ENCODE results near the gene PFKFB4. TPM values are rescaled to one million over a fixed set of nuclear protein-coding genes. Genes with fewer than 3 reads are reported as not detected.

PFKFB4 gene
- total and polyA plus RNA-seq, 2 of the 8 experiments (the other 6 are each of a cell fraction or from before 2014, with no cell fraction given): 10.7 to 20.1 TPM

GRCh38 chr3:48493203-48493501, 63.5 kb downstream of the PFKFB4 start:
- Histone ChIP-seq H2BK12ac (ENCODE audit: low read depth, low read length) (no peak overlapping the region), H3K27ac (ENCODE audit: low read depth, low read length) (no peak overlapping the region), H4K91ac (replicated peaks; ENCODE audit: insufficient read length, low read length) (no peak overlapping the region), H3K9ac (replicated peaks in 1 of 4; ENCODE audit: extremely low read depth in 1 of 4, low read depth in 3 of 4, low read length in 3 of 4) (no peak overlapping the region), H4K20me1 (replicated peaks in 1 of 2; ENCODE audit: control insufficient read depth in 1 of 2, insufficient read depth in 2 of 2, low read length in 2 of 2) (no peaks in the 10 kb centered on the region), H3K79me2 (ENCODE audit: control insufficient read depth in 1 of 2, insufficient read depth in 2 of 2, low read length in 2 of 2) (no peaks in the 10 kb centered on the region), H3K4ac (replicated peaks; ENCODE audit: insufficient read length, low read depth, low read length) (no peak overlapping the region), H2AK5ac (ENCODE audit: low read depth, low read length) (no peak overlapping the region), H3K23ac (ENCODE audit: insufficient read length) (no peak overlapping the region), H3K9me3 (ENCODE audit: insufficient read depth in 2 of 2, low read depth in 1 of 2, low read length in 1 of 2) (no peaks in the 10 kb centered on the region; a peak in 1 of 4 replicates), H3K36me3 (ENCODE audit: control insufficient read depth in 2 of 4, insufficient read depth in 4 of 4, low read length in 3 of 4) (peaks cover 0 to 15% (median under 1%) of the 10 kb centered on the region in 4 experiments; a peak in 2 of 8 replicates), H2BK15ac (ENCODE audit: low read length) (no peak overlapping the region), H3K14ac (ENCODE audit: insufficient read length) (no peak overlapping the region), H3K56ac (replicated peaks; ENCODE audit: insufficient read length, low read depth, low read length) (no peak overlapping the region), H3K79me1 (ENCODE audit: low read depth, low read length) (no peaks in the 10 kb centered on the region), H3K18ac (ENCODE audit: extremely low read depth, low read length) (no peak overlapping the region), H2BK20ac (ENCODE audit: low read length) (no peak overlapping the region), H4K5ac (ENCODE audit: insufficient read length, low read depth, low read length) (no peak overlapping the region), H3K23me2 (ENCODE audit: low read depth, low read length) (no peaks in the 10 kb centered on the region), H2AFZ (ENCODE audit: low read length) (no peak overlapping the region), H2BK120ac (replicated peaks; ENCODE audit: low read depth, low read length) (no peak overlapping the region), H3K27me3 (replicated peaks in 1 of 4; ENCODE audit: control insufficient read depth in 3 of 4, extremely low read depth in 1 of 4, insufficient read depth in 3 of 4, low read length in 3 of 4) (no peaks in the 10 kb centered on the region), H3K4me1 (replicated peaks in 1 of 4; ENCODE audit: control insufficient read depth in 3 of 4, insufficient read depth in 4 of 4, low read length in 3 of 4) (no peaks in the 10 kb centered on the region; a peak in 1 of 7 replicates), H3K4me2 (ENCODE audit: insufficient read depth in 1 of 2, low read depth in 2 of 2, low read length in 2 of 2) (no peak overlapping the region), H3K4me3 (ENCODE audit: extremely low read depth in 1 of 4, insufficient read depth in 2 of 4, low read depth in 3 of 4, low read length in 4 of 4) (no peak overlapping the region), H4K8ac (ENCODE audit: extremely low read depth, insufficient read depth, low read length) (no peak overlapping the region), H2BK5ac (ENCODE audit: low read depth, low read length) (no peak overlapping the region)
- DNase-seq (ENCODE audit: low read depth in 1 of 2, low spot score in 2 of 2) (no peak), FAIRE-seq (no peak)
- CTCF ChIA-PET (ENCODE audit: partially characterized antibody): interaction anchor here (0.6 to 1.4 kb wide), 2 partner anchors 34 to 47 kb away, joined by 3 read pairs; no protein-coding TSS in a partner anchor
- WGBS, 2 experiments (ENCODE audit: extremely low coverage in 1 of 2, insufficient coverage in 1 of 2, insufficient read length in 1 of 2, insufficient replicate concordance in 2 of 2, low coverage in 1 of 2, low lambda C conversion rate in 2 of 2, missing lambda C conversion rate in 1 of 2): 94% methylated on average over 3 of the region's 3 CpGs; no CpG with 5 or more reads in 1 of the 2 experiments
- POLR2A ChIA-PET (ENCODE audit: partially characterized antibody): interaction anchor here (1.3 kb wide), 1 partner anchor 9 kb away, joined by 3 read pairs; no protein-coding TSS in a partner anchor
- TF ChIP-seq BRCA1 (IDR thresholded peaks at IDR 0.05; ENCODE audit: low read depth, low read length) (no peak), CHD2 (IDR thresholded peaks at IDR 0.05; ENCODE audit: low read length) (no peak), RBBP5 (IDR thresholded peaks at IDR 0.05; ENCODE audit: borderline replicate concordance, low read depth, low read length) (no peak), JUN (IDR thresholded peaks at IDR 0.05; ENCODE audit: low read depth, low read length) (no peak), EP300 (IDR thresholded peaks at IDR 0.05; ENCODE audit: borderline replicate concordance in 1 of 2, low read depth in 2 of 2, low read length in 2 of 2) (no peak), SIRT6 (IDR thresholded peaks at IDR 0.05; ENCODE audit: low read length) (no peak), TAF1 (IDR thresholded peaks at IDR 0.05; ENCODE audit: low read depth, low read length) (no peak), ATF3 (IDR thresholded peaks at IDR 0.05; ENCODE audit: insufficient read depth, low read depth, low read length) (no peak), SRF (IDR thresholded peaks at IDR 0.05; ENCODE audit: low read depth, low read length) (no peak), POLR2AphosphoS5 (IDR thresholded peaks at IDR 0.05; ENCODE audit: low read depth, low read length) (no peak), MAX (IDR thresholded peaks at IDR 0.05) (no peak)

All from H1 (cell line).